HuH-7.5 (cell line): ENCODE measurements around the gene GPR142.

Experiments
- DNase-seq: peaks from one replicate; pipeline ENCODE4 v3.0.0; 2011; ENCODE audit warnings: low spot score

The GPR142 gene, protein sequence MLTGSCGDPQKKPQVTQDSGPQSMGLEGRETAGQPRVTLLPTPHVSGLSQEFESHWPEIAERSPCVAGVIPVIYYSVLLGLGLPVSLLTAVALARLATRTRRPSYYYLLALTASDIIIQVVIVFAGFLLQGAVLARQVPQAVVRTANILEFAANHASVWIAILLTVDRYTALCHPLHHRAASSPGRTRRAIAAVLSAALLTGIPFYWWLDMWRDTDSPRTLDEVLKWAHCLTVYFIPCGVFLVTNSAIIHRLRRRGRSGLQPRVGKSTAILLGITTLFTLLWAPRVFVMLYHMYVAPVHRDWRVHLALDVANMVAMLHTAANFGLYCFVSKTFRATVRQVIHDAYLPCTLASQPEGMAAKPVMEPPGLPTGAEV

DNA sequence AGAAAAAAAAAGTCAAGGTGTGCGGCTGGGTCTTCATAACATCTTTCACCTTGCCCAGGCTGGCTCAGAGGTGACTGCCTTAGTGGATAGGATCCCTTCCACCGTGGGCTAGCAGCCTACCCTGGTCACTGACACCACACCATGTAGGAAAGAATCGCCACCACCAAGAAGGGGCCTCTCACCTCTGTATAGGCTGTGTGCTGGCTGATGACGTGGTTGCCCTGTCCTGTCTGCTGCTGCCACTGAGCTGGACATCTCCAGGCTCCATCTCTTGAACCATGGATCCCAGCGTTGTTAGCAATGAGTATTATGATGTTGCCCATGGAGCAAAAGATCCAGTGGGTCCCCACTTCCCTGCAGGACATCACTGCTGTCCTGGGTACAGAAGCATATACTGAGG, at the start of gene GPR142:
Gene GPR142, plus strand, starts transcription at position 301 of the 400 bp plus-strand sequence. CDS start 2,035 bp downstream, outside the sequence.
- no peak for DNase-seq

DNA sequence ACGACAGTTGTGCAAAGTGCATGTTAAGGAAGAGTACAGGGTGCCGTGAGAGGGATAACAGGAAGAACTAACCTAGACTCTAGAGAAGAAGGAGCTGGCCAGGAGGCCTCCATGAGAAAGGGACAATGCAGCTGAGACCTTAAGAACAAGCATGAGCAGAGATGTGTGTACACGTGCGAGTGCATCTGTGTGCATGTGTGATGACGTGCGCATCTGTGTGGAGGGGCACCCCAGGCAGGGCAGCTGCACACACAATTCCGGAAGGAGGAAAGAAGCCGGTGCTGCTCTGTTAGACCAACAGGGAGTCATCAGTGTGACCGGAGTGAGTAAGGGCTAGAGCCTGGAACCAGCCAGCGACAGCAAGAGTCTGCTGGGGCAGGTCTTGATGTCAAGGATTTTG, 48.9 kb upstream of the GPR142 start:
- DNase-seq, result no peak

DNA sequence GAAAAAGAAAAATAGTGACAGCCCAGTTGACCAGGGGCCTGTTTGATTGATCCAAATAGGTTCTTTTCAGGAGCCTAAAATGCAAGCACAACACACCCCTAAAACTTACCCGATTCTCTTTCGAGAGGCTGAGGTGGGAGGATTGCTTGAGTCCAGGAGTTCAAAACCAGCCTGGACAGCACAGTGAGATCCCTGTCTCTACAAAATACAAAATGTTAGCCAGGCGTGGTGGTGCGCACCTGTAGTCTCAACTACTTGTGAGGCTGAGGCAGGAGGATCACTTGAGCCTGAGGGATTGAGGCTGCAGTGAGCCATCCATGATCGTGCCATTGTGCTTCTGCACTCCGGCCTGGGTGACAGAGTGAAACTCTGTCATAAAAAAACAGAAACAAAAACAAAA, 42.8 kb upstream of the GPR142 start:
- no peak for DNase-seq

DNA sequence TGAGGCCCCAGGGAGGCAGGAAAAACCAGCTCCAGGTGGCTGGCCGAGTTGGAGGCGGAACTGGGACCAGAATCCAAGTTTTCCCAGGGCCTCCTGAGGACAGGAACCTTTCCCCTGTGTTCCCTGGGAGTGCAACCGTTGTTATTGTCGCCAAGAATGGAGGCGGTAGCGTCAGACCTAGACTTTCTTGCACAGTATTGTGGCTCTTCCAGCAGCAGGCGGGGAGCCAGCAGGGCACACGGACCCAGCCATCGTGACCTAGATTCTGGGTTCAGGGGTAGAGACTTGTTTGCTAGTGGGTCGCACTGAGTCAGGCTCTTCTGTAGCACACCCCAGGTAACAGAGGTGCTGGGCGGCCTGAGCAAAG, 41.9 kb upstream of the GPR142 start:
- no peak for DNase-seq

DNA sequence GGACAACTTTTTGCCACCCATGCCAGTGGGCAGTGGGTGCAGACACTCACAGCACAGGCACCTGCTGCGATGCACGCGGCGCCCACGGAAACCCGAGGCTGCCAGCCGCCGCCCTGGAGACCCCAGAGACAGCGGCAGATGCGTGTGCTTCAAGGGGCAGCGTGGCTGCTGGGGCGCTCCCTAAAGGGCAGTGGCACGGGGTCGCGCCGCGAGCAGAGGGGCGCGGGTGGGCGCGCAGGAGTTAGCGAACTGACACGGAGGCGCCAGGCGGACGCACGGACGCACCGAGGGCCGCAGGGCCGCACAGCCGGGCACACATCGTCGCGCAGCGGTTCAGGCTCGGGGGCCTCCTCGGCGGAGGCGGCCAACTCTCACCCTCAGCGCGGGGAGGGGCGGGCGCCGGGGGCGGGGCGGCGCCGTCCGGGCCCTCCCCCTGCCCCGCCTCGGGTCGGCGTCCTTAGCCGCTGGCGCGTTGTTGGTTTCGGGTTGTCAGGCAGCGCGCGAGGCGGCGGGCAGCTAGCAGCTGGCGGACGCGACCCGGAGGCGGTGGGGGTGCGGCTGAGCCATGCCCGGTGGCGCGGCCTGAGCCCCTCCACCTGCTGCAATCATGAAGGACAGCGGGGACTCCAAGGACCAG, 41.4 kb upstream of the GPR142 start, which contains the start of gene KIF19:
Gene KIF19, plus strand, starts transcription at position 484 of the 637 bp plus-strand sequence. Its CDS starts 124 bp downstream, at position 608.
- DNase-seq, result no peak

DNA sequence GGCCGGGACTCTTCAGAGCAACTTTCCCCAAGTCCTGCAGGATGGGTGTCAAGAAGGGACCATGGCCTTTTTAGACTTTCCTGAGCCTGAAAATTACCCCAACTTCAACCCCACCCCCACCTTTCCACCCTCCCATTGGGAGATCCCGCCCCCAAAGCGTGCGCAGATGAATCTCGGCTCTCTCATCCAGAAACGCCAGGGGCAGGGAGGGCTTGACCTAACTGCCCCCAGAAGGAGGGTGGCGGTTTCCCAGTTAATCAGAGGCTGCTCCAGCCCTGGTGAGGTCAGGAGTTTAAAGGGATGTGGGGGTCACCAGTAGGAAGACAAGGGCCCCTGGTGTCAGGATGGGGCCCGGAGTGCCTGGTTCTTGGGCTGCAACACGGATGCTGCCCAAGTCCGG, 40.8 kb upstream of the GPR142 start:
- DNase-seq, result no peak

DNA sequence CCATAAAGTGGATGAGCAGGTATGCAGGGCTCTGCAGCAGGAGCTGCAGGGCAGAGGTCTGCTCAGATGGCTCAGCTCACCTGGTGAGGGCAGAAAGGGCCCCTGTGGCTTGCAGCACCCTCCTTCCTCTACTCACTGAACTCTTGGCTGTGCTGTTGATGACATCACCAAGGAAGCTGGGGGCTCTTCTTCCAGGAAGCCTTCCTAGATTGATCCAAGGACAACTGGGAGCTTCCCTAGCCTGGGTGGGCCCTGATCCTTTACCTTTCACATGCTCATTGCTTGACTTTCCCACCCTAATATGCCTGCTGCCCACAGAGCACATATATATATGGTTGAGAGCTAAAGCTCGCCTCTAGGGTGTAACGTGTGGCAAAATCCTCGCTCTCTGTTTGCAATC, 38.8 kb upstream of the GPR142 start:
- no peak for DNase-seq

DNA sequence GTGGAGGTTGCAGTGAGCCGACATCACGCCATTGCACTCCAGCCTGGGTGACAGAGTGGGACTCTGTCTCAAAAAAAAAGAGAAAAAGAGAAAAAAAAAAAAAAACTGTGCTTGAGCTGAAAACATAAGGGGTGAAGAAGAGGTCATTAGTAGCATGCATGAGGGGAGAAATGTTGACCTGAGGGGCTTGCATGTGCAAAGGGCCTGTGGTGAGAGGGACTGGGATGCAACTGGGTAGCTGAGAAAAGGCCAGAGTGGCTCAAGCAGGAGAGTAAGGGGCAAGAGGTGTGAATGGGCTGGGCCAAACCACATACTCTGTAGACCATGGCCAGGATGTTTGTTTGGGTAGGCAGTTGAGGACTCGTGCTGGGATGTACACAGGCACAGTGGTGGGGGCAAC, 37.9 kb upstream of the GPR142 start:
- DNase-seq, result no peak

DNA sequence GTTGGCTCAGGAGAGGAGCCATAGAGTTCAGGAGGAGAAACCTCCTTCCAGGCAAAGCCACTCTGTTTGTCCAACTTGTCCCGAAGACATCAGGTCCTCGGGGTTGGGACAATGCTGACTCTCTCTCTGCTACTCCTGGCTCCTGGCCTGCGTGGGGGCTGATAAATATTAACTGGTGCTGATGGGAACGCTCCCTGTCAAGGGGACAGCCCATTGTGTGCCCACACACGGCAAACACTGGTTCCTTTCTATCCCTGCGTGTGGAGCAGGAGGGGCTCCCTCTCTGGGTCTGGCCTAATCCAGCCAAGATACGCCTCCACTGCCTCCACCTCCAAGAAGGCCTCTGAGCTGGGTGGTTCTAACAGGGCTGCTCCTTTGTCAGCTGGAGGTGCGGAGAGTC, 36.9 kb upstream of the GPR142 start:
- DNase-seq, result no peak

DNA sequence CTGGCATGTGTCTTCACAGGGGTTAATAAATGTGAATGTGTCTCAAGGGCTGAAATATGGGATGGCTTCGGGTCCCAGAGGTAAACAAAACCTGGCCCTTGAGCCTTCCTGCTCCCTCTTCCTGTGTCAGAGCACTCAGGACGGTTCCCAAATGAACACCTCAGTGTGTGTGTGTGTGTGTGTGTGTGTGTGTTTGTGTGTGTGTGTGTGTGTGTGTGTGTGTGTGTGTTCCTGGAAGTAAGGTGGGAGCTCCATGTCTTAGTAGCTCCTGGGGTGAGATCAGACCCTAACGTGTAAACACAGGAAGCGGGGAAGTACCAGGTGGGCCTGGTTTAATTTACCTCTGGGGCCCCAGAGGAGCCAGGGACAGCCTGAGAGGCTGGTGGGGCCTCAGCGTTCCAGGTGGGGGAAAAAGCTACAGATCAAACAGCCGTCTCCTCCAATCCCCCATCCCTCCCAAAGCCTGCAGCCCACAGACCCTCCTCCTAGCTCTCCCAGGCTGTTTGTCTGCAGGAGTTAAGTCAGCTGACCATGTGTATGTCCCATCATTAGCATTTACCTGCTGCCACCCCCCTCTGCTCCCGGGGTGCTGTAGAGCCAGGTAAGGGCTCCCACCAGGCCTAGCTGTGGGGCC, 35.2 kb upstream of the GPR142 start:
- DNase-seq, result no peak

DNA sequence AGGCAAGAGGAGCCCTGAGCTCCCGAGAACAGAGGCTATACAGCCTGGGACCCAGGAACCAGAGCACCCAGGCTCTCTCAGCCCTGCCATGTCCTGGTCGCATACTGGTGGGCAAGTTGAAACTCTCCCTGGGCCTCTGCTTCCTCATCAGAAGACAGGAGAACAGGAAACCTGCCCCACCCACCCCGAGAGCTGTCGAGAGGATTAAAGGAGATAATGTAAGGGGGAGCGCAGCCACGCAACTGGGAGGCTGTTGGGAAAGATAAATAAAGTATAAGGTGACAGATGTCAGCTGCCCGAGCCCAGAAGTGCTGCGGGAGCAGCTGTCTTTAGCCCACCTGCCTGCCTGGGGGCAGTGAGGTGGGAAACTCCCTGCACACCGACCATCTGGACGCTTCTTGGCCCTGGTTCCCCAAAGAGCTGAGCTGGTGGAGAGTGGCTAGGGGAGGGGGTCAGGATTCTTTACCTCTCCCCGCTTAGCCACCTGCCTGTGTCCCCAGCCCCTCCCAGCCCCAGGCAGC, 34.5 kb upstream of the GPR142 start:
- DNase-seq, result no peak

DNA sequence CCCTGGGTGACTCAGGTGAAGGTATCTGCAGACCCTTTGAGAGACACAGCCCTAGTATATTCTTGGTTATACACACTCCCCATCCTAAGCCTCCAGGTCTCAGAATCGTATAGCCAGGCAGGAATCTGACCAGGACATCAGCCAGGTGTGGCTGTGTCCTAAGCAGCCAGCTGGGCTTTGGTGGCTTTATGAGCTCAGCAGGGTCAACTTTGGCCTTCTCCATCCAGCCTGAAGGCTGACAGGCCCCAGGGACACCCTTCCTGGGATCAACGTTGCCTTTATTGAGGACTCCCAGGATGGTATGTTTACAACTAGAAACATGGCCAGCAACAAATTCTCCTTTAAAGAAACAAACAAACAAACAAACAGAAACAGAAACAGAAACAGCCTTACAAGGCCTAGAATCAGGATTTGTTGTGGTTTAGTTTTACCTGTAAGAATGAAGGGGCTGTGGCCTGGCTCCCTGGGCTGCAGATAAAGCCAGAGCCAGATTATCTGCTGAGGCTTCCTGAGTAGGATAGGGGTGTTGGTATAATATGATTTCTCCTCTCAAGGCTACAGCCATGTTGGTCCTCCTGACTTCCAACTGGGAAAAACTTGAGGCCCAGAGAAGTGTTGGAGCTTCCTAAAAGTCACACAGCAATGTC, 32.8 kb upstream of the GPR142 start:
- no peak for DNase-seq

DNA sequence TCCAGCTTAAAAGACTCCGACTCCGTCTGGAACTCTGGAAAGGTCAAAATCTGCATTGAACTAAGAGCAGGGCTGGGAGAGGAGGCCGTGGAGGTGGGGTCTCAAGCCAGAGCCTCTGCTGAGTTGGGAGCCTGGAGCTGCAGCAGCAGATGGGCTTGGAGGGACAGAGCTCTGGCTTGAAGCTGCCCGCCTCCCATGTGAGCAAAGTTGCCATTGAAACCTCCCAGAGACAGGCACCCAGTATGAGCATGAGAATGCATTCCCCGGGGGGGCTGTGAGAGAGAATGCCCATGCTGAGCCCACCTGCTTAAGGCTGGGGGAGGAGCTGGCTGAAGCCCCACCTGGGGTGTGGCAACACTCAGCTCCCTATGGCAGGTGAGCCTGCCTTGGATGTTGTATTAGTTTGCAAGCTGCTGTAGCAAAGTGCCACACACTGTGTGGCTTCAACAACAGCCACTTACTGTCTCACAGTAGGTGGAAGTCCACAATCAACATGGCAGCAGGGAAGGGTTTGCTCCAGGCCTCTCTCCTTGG, 31.7 kb upstream of the GPR142 start:
- DNase-seq, result no peak

DNA sequence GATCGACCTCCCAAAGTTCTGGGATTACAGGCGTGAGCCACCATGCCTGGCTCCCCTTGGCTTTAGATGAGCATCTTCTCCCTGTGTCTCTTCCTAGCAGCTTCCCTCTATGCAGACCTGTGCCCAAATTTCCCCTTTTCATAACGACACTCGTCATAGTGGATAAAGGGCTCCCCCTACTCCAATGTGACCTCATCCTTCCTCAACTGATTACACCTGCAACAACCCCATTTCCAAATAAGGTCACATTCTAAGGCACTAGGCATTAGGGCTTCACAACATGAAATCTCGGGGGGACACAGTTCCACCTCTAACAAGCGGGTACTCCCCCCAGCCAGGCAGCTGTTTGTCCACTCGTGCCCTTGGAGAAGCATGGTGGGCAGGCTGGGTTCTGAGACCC, 31.0 kb upstream of the GPR142 start:
- no peak for DNase-seq

DNA sequence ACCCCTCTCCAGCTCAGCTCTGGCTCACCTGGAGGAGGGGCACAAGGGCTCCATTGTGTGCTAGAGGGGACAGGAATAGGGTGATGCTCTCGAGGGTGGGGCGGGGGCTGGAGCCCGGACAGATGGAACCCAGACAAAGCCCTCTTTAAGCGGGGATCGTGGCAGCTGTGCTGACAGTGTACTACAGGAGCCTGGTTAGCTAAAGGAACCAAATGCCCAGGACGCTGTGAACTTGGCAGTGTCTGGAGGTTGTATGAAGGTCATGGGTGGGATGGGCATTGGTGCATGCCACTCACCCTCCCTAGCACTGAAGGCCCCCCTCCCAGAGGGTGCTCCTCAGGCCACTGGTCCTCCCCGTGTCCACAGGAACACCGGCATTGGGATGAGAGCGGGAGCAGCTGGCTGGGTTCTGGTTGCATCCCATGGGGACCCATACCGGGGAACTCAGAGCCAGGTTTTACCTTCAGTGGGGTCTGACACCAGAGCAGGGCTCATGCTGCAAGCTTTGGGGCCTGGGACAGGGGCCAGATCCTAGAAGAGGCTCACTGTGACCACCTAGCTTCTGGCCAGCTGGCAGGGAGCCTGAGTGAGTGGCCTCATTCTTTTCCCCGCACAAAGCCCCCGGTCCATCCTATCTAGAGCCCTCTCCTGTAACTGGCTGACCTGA, 29.3 kb upstream of the GPR142 start:
- DNase-seq, result no peak

DNA sequence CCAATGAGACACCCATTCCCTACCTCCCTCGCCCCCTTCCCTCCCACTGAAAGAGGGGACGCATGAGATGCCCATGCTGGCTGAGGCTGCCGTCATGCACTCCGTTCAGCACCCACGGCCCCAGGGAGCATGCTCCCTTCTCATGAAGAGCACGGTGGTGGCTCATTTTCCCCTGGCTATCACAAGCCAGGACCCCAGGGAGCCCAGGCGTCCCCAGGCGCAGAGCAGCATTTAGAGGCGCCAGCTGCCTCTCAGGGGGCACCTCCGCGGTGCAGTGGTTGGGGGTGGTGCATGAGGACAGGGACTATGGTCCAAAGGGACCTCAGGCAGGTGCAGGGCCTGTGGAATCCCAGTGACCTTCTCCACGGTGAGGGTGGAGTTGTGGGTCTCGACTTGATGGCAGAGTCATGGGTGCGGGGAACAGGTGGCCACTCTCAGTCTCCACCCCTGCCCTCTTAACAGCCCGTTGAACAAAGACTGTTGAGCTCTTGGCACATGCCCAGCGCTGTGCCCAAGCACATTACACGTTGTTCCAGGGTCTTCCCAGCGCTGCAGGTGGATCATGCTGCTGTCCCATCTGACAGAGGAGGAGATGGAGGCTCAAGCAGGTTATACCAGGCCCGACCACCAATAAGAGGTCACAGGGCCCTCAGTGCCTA, 27.6 kb upstream of the GPR142 start:
- no peak for DNase-seq

DNA sequence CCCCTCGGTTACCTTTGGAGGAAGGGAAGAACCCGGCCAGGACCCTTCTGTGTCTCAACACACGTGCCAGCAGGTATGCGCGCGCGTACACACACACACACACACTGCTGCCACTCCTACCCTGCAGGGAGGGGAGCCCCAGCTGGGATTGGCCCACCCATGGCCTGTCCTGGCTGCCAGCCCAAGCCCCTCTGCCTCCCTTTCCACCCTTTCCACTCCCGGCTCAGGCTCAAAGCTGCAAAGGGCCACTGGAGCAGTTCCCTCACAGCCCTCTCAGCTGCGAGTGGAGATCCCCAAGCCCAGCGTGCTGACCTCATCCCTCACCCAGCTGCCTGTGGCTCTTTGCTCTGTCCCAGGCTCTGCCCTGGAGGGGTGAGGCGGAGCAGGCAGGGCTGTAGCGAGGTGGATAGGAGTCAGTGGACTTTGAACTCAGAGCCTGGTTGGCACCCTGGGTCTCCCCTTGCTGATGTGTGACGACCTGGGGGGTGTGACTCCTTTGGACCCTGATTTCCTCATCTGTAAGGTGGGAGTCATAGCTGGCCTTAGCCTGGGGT, 26.8 kb upstream of the GPR142 start:
- DNase-seq, result no peak

DNA sequence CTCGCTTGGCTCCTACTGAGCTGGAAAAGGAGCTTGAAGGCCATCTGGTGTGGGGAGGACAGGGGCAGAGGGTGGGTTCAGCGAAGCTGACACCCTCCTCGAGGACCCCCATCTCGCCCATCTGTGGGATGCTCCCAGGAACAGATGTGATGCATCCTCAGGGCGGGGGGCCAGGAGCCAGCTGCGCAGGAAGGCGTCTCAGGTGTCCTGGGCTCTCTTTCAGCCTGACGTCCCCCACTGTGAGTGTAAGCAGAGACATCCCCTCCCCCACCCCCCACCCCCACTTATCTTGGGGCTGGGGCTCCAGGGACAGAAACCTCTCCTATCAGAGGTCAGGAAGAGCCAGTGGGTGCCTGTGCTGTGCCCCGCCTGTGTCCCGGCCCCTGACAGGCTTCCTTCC, 25.1 kb upstream of the GPR142 start:
- DNase-seq, result no peak

DNA sequence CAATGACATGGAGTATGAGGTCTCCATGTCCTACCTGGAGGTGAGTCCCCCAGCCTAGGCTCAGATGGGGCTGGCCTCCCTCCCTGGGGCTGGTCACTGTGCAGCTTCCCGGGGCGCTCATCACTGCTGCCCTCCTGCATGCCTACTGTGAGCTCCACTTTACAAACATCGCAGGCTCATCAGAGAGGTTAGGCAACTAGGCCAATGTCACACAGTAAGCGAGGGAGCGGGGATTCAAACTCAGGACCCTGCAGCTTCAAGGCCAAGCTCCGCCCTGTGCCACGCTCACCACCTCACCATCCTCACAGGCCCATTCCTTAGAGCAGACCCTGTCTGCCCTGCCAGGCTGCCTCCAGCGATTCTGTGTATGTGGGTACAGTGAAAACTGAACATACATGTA, 24.2 kb upstream of the GPR142 start:
- no peak for DNase-seq

DNA sequence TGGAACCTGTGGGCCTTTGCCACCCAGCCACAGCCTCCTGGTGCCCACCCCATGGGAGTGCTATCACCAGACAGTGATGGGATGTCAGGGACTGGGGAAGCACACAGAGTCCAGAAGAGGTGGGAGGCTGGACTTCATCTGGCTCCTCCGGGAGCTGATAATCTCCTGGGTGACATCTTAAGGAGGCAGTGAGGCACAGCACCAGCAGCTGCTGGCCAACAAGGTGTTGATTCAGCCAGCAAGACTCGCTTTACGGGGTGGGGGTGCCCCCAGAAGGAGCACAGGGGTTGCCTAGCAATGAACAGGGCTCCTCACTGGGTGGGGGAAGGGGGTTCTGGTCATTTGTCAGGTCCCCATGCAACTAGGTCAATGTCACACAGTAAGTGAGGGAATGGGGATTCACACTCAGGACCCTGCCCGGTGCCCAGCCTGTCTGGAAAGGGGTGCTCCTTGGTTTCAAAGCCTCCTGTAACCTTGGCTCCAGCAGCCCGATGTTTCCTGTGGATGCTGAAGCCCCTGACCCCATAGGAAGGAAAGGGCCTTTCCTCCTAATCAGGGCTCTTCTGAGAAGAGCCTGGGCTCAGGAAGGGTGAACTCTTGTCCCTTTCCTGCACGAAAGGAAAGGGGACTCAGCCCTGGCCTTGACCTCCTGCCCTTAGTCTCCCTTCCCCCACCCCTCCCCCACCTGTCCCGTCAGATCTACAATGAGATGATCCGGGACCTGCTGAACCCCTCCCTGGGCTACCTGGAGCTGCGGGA, 23.6 kb upstream of the GPR142 start:
- DNase-seq, result no peak
